Anterior cingulate cortex (tissue), 58 donors: ENCODE measurements around the gene SRA1.
A peak's percentile ranks its signal among the peaks of the same experiment; 100 is the strongest.

Experiments
- DNase-seq, 58 donors: peaks; one replicate each; lab custom pipeline; 2025; lab: John Stamatoyannopoulos, UW

Gene SRA1

DNA sequence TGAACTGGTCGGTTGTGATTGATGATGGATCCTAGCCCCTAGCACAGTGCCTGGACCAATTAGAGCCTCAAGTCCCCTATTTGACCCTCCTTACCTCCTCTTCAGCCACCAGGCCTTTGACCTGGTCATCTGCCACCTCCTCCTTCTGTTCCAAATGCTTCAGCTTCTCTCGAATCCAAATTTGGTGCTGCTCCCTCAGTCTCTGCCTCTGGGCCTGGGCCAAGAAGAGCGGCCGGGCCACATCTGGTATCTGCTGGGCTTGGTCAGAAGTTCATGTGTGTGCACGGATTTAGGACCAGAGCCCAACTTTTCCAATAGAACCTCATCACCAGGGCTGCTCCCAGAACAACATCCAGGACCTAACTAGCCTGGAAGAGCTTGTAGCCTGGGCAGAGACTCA lies 13.8 kb upstream of the SRA1 start:
- DNase-seq: no peak

DNA sequence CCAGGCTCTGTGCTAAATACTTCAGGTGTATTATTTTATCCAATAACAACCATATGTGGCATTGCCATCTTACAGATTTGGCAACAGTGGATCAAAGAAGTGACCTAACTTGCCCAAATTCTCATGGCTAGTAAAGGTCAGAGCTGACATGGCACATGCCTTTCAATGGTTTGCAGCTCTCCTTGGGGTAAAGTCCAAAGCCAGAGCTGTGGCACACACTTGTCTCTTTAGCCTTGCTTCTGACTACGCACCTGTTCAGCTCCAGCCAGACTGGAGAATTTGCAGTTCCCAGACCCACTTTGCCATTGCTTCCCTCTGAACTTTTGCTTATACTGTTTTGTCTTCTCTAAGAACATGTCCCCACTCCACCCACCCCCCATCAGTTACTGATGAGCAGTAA lies 13.2 kb upstream of the SRA1 start:
- no peak for DNase-seq

DNA sequence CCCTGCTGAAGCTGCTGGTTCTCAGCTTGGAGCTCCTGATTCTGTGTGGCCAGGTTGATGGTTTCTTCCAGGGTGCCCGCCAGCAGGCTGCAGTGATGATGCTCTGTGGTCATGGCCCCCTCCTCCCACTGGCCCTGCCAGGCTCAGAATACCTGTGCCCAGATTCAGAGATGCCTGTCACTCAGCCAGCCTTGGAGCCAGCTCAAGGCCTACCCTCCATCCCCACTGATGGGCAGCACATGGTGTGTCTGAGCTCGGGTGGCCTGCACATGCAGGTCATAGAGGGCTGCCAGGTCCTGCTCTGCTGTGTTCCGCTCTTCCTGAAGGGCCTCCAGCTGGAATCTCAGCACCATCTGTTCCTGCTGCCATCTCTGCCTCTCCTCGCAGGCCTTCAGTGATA lies 12.8 kb upstream of the SRA1 start:
- no peak for DNase-seq

DNA sequence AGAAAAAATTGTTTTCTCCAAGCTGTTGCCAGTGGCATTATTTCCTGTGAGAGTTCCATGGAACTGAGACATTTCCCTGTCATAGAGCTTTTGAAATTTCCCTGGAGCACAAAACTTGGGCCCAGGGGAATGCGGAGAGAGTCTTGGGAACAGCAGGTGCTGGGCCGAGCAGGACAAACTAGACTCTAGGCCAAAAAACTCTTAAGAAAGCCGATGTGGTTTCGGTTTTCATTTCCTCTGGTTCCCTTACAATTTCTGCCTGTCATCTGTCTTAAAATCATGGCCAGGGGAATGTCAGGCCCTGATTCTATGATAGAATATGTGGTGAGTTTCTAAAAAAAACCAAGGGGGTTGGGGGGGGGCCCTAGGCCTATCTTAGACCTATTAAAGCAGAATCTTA lies 11.9 kb upstream of the SRA1 start:
- no peak for DNase-seq

DNA sequence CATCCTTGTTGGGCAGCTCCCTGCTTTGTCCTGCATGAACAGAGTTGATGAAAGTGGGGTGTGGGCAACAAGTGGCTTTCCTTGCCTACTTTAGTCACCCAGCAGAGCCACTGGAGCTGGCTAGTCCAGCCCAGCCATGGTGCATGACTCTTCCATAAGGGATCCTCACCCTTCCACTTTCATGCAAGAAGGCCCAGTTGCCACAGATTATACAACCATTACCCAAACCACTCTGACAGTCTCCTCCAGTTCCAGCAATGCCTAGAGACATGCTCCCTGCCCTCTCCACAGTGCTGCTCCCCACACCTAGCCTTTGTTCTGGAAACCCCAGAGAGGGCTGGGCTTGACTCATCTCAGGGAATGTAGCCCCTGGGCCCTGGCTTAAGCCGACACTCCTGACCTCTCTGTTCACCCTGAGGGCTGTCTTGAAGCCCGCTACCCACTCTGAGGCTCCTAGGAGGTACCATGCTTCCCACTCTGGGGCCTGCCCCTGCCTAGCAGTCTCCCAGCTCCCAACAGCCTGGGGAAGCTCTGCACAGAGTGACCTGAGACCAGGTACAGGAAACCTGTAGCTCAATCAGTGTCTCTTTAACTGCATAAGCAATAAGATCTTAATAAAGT lies 11.3 kb upstream of the SRA1 start:
- DNase-seq: no peak

DNA sequence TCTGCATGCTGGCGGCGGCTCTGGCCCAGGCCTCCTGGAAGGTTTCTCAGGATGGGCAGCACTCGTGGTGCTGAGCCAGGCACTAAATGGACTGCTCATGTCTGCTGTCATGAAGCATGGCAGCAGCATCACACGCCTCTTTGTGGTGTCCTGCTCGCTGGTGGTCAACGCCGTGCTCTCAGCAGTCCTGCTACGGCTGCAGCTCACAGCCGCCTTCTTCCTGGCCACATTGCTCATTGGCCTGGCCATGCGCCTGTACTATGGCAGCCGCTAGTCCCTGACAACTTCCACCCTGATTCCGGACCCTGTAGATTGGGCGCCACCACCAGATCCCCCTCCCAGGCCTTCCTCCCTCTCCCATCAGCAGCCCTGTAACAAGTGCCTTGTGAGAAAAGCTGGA lies 10.6 kb upstream of the SRA1 start:
- DNase-seq: no peak

DNA sequence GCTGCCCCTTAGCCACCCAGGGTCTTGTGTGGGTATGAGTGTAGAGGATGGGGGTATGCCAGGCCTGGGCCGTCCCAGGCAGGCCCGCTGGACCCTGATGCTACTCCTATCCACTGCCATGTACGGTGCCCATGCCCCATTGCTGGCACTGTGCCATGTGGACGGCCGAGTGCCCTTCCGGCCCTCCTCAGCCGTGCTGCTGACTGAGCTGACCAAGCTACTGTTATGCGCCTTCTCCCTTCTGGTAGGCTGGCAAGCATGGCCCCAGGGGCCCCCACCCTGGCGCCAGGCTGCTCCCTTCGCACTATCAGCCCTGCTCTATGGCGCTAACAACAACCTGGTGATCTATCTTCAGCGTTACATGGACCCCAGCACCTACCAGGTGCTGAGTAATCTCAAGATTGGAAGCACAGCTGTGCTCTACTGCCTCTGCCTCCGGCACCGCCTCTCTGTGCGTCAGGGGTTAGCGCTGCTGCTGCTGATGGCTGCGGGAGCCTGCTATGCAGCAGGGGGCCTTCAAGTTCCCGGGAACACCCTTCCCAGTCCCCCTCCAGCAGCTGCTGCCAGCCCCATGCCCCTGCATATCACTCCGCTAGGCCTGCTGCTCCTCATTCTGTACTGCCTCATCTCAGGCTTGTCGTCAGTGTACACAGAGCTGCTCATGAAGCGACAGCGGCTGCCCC lies 10.0 kb upstream of the SRA1 start:
- no peak for DNase-seq

DNA sequence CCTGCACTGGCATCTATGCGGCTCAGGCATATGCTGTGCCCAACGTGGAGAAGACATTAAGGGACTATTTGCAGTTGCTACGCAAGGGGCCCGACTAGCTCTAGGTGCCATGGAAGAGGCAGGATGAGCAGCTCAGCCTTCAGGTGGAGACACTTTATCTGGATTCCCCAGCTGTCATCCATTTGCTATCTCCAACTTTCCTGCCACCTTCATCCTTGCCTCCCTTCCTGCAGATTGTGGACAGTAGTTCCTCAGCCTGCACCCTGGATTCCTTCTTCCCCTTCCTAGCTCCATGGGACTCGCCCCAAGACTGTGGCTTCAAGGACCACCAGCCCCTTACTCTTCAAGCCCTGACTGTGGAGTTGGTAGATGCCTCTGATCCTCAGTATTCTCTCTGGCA lies 9.4 kb upstream of the SRA1 start:
- DNase-seq: no peak

DNA sequence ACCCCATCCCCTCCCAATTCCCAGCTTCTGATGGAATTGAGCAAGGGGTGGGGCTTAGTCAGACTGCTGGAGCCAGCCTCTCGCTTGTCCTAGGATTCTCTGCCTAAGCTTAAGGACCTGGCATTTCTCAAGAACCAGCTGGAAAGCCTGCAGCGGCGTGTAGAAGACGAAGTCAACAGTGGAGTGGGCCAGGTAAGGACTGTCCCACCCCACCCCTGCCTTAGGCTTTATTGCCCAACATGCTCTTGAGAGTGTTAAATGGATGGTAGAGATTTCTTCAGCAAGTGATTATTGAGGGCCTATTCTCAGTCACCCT lies 8.5 kb upstream of the SRA1 start:
- DNase-seq: no peak

DNA sequence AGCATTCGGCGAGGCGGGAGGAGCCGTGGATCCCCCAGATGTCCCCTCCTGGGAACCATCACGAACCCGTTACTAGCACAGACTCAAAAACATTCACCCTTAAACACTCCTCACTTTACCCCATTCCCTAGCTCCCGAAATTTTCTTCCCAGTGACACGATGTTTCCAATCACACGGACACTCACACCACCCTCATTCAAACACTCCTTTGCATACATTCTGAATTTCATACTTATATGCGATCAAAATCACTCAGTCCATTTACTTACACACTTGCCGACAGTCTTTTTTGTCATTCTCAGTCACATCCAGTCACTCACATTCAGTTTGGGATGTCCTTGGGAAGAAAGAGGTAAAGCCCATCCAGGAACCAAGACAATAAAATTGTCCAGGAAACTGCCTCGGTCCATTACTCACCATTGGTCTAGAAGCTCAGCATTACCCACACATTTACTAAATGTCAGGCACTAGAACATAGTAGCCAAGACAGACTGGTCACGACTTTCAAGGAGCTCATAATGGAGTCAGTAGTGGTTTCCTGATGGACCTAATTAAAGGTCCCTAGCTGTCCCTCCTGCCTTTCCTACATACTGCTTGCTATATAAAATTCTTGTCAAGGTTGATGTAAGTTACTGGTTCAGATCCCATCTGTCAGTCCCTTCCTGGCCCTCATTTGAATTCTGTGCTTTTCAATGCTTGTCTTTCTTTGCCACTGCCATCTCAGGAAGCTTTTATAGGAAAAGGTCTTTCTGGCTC lies 7.9 kb upstream of the SRA1 start:
- no peak for DNase-seq

DNA sequence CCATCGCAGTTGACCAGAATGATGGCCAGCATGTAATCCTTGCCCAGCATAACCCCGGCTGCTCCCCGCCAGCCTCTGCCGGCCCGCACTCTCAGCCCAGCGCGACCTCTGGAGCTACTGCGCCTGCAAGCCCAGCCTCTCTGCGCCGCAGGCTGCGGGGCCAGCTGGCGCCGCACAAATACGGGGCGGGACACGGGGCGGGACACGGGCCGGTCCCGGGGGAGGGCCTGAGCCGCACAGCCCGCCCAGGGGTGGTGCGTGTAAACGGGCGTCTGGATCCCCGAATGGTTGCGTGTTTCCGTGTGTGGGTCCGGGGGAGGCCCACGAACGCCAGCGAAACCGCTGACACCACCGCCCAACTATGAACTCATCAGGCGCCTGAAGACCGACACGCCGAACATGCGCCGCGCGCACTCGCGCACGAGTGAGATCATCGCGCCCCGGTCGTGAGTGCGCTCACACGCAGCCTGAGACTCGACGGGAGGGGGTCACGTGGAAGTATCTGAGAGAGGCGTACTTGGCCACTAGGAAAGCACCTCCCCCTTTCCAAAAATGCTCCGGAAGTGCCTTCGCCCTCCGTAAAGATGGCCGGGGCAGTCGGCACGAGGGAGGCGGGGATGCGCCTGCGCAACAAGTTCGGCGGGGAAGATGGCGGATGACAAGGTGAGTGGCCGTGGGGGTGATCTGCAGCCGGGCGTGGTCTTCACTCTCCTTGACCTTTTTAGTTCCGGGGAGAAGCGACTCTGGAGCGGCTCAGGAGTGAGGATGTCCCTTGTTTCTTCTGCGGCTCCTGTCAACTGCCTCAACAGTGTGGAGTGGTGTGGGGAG lies 7.1 kb upstream of the SRA1 start, which contains the start of the genes APBB3 and SLC35A4:
Gene APBB3, minus strand, starts transcription at position 403 of the 828 bp plus-strand sequence. Its CDS starts 353 bp downstream, at position 50.
Gene SLC35A4, plus strand, starts transcription at position 633 of the 828 bp plus-strand sequence. CDS start 2,342 bp downstream, outside the sequence.
- DNase-seq: peak; percentile 79 to 100 (median 98)

DNA sequence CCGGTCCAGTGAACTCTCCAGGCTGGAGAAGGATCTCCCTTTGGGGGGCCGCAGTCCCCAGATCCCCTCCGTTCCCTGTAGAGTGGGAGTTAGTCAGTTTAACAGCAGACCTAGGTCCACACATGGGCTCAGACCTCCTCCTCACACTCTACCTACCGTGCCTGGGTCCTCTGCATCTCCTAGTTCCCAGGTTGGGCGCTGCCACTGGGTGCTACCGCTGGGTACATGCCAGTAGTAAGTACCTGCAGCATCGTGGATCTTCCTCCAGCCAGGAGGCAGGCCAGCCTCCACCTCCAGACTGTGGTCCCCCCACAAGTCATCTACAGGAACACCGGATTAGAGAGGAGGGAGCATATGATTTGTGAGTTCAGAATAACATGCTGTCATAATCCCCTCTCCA lies 6.3 kb upstream of the SRA1 start:
- DNase-seq: peak in 2 of 58 donors; percentile 33 to 46

DNA sequence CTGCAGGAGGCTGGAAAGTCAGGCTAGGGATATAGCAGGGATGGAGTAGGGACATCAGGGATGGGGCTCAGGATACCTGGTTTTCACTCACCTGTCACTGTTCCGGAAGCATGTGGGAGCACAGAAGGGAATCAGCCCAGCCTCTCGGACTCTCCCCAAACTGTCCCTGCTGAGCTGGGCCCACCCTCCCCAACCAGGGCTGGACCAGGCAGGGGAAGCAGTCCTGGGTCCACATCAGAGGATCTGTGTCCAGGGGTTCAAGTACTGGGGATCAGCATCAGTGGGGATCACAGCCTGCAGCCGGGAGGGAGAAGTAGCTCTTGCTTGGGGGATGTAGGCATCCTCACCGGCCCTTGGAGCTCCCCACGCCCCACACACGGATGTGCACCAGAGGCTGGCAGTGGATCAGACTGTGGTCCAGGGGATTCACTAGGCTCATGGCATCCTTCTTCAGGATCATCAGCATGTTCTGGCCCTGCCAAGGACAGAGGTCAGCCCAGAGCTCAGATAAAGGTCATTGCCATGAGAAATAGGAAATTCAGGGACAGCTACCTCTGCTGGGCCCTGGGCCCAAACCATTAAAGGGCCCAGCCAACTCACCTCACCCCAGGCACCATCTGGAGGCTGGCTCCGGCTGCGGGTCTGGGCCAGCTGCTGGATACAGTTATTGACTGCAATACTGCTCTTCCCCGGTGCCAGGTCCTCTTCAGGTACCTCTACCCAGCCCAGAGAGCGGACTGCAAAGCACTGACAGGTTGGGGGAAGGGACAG lies 4.7 kb upstream of the SRA1 start:
- DNase-seq: no peak

DNA sequence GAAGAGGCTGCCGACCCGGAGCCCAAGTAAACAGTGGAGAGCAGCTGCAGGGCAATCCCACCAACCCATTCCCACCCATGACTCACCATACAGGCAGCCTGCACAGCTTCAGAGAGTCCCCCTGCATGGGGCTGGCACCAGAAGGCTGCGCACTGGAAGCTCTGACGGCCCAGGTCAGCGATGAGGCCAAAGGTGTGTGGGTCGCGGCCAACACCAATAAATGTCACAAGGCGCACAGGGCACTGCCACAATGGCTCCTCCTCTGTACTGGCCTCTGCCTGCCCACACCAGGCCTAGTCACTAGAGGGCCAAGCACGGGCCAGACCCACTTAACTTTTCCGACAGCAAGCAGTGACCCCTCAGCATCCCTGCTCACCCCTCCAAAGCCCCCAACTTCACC lies 3.0 kb upstream of the SRA1 start:
- no peak for DNase-seq

DNA sequence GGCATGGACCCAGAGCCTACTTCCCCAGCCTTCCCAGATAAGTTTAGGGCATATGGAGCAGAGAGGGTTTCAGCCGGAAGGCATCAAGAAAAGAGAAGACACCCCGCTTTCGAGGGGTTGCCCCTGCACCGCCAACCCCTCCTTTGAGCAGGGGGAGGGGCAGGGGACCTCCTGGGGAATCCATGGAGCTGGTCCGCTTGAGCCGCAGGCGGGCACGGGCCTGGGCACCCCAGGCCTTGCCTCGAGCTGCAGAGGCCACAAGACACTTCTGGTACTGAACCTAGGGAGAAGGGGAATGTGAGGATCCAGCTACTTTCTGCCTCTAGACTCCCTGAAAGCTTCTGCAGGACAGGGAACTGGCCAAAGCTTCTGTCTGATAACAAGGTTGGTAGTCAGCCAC lies 1.3 kb upstream of the SRA1 start:
- no peak for DNase-seq

DNA sequence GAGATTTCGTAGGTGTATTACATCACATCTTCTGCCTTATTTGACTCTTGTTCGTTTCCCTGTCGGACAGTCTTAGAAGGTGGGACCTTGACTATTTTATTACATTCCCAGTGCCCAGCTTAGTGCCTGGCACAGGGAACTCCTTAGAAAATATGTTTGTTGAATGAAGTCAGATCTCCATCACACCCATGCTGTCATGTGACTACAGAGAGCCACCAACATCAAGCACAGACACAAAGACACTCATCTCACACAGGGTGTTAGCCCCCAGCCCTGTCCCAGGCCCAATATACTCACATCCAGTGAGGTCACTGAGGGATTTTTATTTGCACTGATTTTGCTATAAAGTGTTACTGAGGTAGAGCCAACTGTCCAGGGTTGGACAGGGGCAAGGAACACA lies 692 bp upstream of the SRA1 start:
- DNase-seq: no peak

DNA sequence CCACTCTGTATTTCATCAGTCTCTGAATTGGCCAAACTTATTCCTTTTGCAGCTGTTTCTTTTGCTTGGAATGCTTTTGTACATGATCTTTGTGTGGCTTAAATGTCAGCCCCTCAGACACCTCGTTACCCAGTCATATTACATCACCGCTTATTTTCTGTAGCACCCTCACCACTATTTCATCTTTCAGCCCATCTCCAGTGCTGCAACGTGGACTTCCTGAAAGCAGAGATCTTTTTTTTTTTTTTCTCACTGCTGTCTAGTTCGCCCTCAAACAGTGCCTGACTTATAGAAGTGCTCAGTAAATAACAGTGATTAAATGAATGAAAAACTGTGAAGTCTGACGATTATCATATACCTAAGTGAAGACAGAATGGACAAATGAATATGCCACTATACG lies 835 bp downstream of the SRA1 start:
- no peak for DNase-seq

DNA sequence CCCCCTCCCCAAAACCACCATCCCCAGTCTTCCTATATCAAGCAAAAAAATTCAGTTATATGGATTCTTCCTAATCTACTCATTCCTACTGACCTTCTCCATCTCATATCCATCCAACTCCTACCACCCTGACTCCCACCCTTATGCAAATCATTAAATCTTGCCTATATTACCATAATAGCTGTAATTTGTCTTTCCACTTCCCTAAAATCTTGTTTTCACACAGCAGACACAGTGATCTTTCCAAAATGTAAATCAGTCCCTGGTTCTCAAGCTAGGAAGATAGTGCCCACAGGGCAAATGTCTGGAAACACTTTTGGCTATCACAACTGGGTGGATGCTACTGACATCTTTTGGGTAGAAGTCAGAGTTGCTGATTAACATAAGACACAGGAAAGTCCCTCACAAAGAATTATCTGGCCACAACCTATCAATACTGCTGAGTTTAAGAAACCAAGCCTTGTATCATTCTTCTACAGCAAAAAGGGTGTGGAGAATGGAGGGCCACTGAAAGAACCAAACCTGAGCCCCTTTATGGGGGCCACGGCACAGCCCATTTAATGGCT lies 1.4 kb downstream of the SRA1 start:
- no peak for DNase-seq

DNA sequence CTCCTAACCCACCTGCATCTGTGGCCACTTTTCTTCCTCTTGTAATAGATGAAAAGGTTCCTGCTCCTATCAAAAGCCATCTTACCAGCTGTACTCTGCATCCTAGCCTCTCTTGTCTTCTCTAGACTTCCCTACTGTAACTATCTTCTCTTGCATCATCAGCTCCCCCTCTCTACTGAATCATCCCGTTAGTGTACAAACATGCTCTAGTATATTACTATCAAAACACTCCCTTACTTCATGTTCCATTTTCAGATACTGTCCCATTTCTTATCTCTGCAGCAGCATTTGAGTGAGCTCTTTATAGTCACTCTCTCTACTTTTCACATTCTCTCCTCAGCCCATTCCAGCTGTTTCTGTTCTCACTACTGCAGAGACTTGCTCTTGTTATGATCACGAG lies 2.8 kb downstream of the SRA1 start:
- DNase-seq: no peak

DNA sequence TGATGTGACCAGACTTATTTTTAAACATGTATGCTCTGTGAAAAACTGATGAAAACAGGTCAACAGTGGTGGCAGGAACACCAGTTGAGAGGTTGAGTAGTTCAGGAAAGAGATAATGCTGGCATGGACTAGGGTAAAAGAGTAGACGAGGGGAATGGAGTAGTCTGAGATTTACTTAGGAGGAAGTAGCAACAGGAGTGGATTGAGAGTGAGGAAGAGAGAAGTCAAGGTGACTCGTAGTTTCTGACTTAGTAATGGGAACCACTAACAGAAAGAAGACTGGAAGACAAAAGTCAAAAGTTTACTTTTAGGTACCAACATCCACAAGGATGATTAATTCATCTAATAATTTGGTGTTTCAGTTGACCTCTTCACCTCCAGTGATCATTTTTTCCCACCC lies 3.6 kb downstream of the SRA1 start:
- DNase-seq: no peak
